Cardiac muscle cell (in vitro differentiated cells and primary cell): Measurements from ENCODE around the gene LUZP2. TPM values are rescaled to one million over a fixed set of nuclear protein-coding genes. Genes with fewer than 3 reads are reported as not detected.
"Not testable (repeated sequence)": the region's sequence is repeated elsewhere in the genome, so short reads cannot be mapped to it uniquely, and the experiment has no call there.

Experiments
- DNase-seq, 2 donors: peaks; one replicate each; pipeline versions ENCODE4 v3.0.0 to v3.0.0-alpha.2; 2010 to 2017; ENCODE audit warnings: low read depth in 1 of 2, low spot score in 1 of 2
- H3K27ac ChIP-seq: fragments of 200-600 bp; sonication (generic); 2 replicates; pipeline ENCODE4 v1.5.1; 2016
- H3K27me3 ChIP-seq: fragments of 200-600 bp; sonication (generic); 2 replicates; pipeline ENCODE4 v1.6.0; 2016; ENCODE audit warnings: control low read depth
- H3K36me3 ChIP-seq: fragments of 200-600 bp; sonication (generic); 2 replicates; pipeline ENCODE4 v1.5.1; 2016; ENCODE audit warnings: control low read depth
- H3K4me1 ChIP-seq: fragments of 200-600 bp; sonication (generic); 2 replicates; pipeline ENCODE4 v1.8.1; 2017; ENCODE audit warnings: low read depth, mild to moderate bottlenecking, mixed run types
- H3K4me3 ChIP-seq: fragments of 200-600 bp; sonication (generic); 2 replicates; pipeline ENCODE4 v1.5.1; 2016; ENCODE audit warnings: mild to moderate bottlenecking
- H3K9me3 ChIP-seq: fragments of 200-600 bp; sonication (generic); 2 replicates; pipeline ENCODE4 v1.5.1; 2017; ENCODE audit warnings: low read depth, mild to moderate bottlenecking, control low read depth
- polyA plus RNA-seq: library from polyadenylated mRNA; unstranded; fragments of >200 nt; fragmentation: Nextera tagmentation; extraction: Ambion mirVana; gene quantifications from 2 replicates; pipeline ENCODE4 v1.2.1, GENCODE V29; 2016
- total RNA-seq: library from RNA; depleted of rRNA; stranded (reverse); fragments of >200 nt; gene quantifications from 2 replicates; pipeline ENCODE4 v1.2.3, GENCODE V29; 2016
- TF ChIP-seq, protein P1 (sequence below): IDR thresholded peaks from 2 replicates; pipeline ENCODE4 v1.5.1; 2012; ENCODE audit warnings: low read depth, mild to moderate bottlenecking, low read length

Gene LUZP2
- total and polyA plus RNA-seq, 2 experiments from 2014 or later, result not detected

DNA sequence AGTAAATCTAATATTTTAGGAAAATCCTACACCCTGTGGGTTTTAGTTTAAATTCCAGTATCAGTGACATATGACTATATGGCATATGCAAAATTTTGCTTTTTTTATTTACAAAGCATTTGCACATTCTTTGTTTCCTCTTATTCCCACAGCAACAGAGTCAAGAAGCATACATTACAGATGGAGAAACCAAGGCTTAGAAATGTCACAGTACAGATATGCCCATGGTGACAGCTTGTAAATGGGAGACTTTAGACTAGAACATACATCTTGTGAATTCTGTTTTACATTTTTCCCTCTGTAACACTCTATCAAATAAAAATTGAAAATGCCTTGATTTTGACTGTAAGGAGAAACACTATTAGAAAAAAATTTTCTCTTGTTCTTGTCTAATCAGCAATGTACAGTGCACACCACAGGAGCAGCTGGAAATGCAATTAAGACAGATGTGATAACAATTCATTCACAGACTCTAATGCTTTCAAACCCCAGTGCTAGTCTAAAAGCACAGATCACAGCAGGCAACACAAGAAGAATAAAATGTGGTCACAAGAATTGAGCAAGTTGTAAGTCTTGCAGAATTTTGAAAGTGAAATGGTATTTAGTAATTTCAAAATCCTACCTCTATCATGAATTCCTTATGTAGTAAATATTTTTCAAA is 375.9 kb downstream of the LUZP2 start:
- DNase-seq, result peak in 1 of 2 donors; percentile 1
- Histone ChIP-seq H3K9me3 (no peaks in the 10 kb centered on the region), H3K36me3 (no peaks in the 10 kb centered on the region), H3K4me1 (no peaks in the 10 kb centered on the region), H3K27me3 (no peaks in the 10 kb centered on the region), H3K27ac (no peak overlapping the region), H3K4me3 (no peak overlapping the region)
- TF ChIP-seq, protein P1, sequence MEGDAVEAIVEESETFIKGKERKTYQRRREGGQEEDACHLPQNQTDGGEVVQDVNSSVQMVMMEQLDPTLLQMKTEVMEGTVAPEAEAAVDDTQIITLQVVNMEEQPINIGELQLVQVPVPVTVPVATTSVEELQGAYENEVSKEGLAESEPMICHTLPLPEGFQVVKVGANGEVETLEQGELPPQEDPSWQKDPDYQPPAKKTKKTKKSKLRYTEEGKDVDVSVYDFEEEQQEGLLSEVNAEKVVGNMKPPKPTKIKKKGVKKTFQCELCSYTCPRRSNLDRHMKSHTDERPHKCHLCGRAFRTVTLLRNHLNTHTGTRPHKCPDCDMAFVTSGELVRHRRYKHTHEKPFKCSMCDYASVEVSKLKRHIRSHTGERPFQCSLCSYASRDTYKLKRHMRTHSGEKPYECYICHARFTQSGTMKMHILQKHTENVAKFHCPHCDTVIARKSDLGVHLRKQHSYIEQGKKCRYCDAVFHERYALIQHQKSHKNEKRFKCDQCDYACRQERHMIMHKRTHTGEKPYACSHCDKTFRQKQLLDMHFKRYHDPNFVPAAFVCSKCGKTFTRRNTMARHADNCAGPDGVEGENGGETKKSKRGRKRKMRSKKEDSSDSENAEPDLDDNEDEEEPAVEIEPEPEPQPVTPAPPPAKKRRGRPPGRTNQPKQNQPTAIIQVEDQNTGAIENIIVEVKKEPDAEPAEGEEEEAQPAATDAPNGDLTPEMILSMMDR, result no peak

DNA sequence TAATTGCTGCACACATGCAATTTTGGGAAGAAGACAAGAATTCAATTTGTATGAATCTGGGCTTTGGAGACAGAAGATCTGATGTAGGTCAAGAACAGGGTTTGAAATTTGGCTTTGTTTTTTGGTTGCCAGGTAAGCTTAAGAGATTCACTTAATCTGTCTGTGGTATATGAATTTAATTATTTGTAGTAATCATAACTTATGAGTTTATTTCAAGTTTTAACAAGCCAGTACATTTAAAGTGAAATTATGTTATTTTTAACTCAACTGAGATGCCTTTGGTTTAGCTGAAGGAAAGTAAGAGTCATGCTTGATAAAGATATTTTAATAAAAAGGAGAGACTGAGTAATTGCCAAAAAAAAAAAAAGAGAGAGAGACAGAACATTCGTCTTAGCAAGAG is 384.1 kb downstream of the LUZP2 start:
- Histone ChIP-seq H3K4me3 (no peak overlapping the region), H3K27me3 (no peaks in the 10 kb centered on the region), H3K36me3 (no peaks in the 10 kb centered on the region), H3K27ac (no peak overlapping the region), H3K4me1 (no peaks in the 10 kb centered on the region), H3K9me3 (no peaks in the 10 kb centered on the region)
- no peak for DNase-seq
- TF ChIP-seq, protein P1, result no peak

DNA sequence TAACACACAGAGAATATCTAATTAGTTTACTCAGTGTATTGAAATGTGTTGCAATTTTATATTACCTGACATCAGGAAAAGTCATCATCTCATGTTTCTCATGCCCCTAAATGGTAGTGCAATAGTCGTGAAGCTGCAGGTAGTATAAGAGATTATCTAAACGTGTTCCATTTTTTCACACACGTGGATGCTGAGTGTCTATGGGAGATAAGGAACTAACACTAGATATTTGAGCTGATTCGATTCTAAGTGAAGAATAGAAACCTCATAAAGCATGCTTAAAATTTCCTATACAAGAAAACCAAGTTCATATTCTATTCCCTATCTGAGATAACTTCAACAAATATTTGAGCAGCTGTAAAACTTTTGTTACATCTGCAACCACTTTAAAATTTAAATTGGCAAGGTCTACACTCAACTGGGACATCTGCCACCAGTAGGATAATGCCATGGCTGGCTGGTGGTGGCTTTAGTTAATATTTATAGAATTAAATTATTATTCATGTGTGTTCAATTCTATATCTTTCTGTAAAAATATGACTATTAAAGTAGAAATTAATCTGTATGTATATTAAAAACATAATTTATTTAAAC is 388.8 kb downstream of the LUZP2 start:
- no peak overlapping the region for H3K4me3 ChIP-seq
- no peaks in the 10 kb centered on the region for H3K4me1 ChIP-seq
- H3K36me3 ChIP-seq, result no peaks in the 10 kb centered on the region
- no peak for DNase-seq
- no peaks in the 10 kb centered on the region for H3K9me3 ChIP-seq
- TF ChIP-seq, protein P1, result no peak
- H3K27me3 ChIP-seq, result no peaks in the 10 kb centered on the region
- H3K27ac ChIP-seq, result no peak overlapping the region

DNA sequence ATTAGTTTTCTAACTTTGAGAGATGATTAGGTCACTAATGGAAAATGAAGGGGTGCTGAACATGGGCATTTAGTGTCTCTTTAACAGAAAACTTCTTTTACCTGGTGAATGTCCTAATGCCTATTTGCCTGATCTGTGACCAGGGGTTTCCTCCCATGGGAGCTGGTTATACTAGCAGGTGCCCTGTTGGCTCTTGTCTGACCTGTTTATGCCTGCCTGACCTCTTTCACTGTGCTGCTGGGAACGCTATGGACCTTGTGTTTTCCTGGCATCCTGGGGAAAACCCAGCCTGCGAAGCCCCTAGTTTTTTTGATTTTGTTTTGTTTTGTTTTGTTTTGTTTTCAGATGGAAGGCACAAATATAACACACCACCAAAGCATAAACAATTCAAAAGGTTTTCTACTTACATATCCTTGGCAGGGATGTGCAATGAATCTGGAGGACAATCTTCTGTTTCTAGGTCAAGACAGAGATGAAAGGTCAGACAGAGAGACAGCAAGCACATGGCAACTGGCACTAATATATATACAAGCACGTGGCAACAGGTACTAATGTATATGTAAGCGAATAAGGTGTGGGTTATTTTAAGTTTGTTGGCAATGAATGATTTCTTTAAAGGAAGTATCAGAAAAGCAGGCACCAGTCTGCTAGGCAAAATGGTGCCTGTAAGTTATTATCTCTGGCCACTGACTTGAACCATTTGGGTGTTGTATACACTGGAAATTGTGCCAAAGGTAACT is 390.2 kb downstream of the LUZP2 start:
- no peaks in the 10 kb centered on the region for H3K4me1 ChIP-seq
- H3K36me3 ChIP-seq, result no peaks in the 10 kb centered on the region
- TF ChIP-seq, protein P1, result no peak
- no peaks in the 10 kb centered on the region for H3K27me3 ChIP-seq
- H3K27ac ChIP-seq, result no peak overlapping the region
- H3K4me3 ChIP-seq, result no peak overlapping the region
- DNase-seq, result no peak
- H3K9me3 ChIP-seq, result no peaks in the 10 kb centered on the region

DNA sequence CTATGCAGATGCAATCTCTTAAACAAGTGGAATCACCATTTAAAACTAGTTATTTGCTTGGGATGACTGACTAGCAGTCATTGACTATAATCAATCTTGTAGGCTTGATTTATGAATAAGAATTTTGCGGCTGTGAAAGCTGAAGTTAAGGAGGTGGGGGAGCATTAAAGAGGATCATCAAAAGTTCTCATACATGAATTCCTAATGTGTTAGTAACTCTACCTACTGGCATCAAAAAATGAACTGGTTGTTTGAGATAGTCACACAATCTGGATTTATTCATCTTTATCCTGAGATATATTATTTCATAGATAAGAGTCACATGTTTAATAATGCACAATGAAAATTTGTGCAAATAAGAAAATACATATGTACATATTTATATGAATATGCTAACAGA is 393.6 kb downstream of the LUZP2 start:
- DNase-seq, result no peak
- no peaks in the 10 kb centered on the region for H3K27me3 ChIP-seq
- H3K4me1 ChIP-seq, result no peaks in the 10 kb centered on the region
- no peak overlapping the region for H3K4me3 ChIP-seq
- H3K27ac ChIP-seq, result no peak overlapping the region
- TF ChIP-seq, protein P1, result no peak
- no peaks in the 10 kb centered on the region for H3K9me3 ChIP-seq
- no peaks in the 10 kb centered on the region for H3K36me3 ChIP-seq

DNA sequence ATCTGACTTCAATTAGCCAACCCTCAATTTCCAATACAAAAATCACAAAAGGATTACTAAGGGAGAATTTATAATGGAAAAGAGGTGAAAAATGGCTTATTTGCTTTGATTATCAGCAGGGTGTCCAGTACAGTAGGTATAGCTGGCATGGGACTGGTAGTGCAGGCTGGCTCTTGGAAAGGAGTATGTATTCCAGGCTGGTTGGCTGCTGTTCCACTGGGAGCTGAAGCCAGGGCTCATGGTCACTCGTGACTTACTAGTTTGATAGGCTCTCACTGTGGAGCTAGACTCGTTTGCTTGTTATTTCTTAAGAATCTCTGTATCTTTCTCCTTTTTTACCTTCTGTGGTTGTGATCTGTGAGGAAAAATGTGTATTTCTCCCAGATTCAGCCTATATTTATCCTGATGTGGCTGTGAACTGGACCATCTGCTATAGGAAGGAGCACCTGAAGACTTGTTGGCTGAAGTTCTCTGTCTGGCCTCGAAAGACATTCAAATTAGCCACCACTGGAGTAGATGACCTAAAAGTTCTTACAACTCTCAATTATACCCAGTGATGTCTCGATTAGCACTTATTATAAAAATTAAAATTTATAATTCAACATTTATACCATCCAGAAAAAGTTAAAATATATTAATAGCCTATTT is 395.1 kb downstream of the LUZP2 start:
- not testable (repeated sequence) for H3K36me3 ChIP-seq, H3K27ac ChIP-seq, DNase-seq, H3K4me3 ChIP-seq, H3K4me1 ChIP-seq, H3K27me3 ChIP-seq, H3K9me3 ChIP-seq
